Fibroblast of upper back skin (primary cell): ENCODE data around the gene EHMT2.

ENCODE experiments used
- DNase-seq: peaks from one replicate; pipeline ENCODE4 v3.0.0-alpha.2; 2013

EHMT2 gene

DNA sequence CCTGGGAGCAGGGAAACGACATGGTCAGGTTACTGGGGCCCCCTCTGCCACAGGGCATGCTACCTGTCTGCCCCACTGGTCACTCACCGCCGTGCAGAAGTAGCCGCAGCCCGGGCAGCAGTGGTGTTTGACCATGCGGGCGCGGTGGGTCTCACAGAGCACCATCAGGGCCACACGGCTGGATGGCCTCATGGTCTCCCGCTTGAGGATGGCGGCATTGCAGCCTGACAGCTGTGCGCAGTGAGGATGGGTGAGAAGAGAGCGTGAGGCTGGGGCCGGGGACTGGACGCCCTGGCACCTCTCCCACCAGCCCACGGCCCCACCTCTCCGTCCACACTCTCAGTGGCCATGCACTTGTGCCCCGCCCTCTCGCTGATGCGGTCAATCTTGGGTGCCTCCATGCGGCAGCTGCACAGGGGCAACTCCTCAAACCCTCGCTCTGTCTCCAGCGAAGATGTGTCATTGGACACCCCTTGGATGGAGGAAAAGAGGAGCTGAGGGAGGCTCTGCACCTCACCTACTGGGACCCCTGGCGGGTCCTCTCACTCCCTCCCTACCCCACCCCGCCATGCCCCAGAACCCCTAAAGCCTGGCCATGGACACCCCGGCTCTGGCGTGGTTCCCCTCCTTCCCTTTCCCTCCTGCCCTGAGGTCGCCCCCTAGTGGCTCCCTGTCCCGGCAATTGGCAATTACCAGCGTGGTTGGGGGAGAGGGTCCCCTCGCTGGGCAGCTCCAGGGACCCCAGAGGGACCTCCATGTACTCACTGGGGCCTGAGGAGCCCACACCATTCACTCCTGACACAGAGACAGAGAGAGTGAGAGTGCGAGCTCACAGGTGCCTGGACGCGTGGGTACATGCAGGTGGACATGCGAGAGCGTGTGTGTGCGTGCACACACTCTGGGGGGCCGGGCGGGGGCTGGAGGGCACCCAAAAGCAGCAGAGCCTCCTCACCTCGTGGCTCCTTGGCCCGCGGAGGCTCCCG lies 8.9 kb downstream of the EHMT2 start:
- no peak for DNase-seq

GRCh38 chr6:31887173-31888007 lies 10.1 kb downstream of the EHMT2 start:
- DNase-seq = no peak

- no peak for DNase-seq
These were observed 10.9 kb downstream of the EHMT2 start for GRCh38 chr6:31886541-31886991.

- no peak for DNase-seq
These were observed 12.9 kb downstream of the EHMT2 start for GRCh38 chr6:31884528-31885035.

GRCh38 chr6:31883676-31884075 lies 13.8 kb downstream of the EHMT2 start:
- no peak for DNase-seq

- peak; percentile 20 for DNase-seq
These were observed 15.2 kb downstream of the EHMT2 start for GRCh38 chr6:31882344-31882743.

DNA sequence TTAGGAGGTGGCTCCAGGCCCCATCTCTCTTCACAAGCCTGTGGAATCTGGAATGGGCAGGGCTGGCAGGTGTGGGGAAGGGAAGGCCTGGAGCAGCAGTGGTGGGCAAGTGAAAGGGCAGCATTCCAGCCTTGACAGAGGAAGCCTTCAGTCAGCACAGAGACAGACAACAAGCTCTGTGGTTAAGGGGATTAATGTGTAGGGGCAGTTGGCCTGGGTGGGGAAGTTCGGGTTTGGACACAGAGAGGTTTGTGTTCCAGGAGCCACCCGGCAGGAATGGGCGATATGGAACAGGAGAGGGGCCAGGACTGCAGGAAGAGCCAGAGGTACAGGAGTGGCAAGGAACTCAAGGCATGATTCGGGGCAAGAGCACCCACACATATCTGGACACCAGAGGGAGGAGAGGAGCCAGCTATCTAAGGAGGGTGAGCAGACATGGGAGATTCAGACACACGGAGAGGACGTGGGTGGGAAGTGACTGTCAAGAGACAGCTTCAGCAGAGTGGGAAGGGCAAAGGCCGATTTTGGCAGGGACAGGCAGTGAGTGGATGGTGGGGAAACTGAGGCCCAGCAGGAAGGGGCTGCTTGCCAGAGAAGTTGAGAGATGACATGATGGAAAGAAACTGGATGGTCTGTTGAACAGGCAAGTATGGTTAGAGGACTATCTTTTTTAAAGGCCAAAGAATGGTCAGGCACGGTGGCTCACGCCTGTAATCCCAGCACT lies 16.2 kb downstream of the EHMT2 start:
- DNase-seq = no peak

DNA sequence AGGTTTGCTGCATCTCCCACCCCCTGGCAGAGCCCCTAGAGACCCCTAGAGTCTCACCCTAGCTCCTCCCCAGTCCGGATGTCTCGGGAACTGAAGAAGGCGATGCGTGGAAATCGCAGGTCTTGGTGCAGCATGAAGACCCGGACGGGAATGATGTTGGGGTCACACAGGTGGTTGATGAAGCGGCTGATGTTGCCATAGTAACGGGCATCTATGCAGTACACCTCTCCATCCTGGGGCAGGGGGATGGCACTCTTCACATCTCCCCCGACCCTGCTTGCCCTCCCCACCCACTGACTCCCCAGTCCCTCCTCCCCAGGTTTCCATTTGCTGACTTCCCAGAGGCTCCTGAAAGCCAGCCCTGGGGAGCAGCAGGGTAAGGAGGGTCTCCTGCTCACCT lies 16.9 kb downstream of the EHMT2 start:
- no peak for DNase-seq

DNA sequence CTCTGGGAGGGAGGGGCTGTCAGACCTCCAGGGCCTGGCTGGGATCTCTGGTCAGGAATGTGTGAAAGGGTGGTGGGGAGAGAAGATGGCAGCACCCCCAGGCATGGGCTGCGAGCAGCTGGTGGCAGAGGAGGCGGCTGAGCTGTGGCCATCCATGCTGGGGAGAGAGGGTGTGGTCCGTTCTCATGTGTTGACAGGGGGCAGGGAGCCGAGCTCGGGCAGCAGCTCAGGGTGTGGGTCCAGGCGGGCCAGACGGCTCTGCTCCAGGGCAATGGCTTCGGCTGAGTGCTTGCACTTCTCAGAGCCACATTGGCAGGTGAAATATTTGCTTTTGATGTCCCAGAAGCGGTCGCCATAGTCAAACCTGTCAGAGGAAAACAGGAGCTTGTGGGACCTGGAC lies 17.6 kb downstream of the EHMT2 start:
- DNase-seq = no peak

DNA sequence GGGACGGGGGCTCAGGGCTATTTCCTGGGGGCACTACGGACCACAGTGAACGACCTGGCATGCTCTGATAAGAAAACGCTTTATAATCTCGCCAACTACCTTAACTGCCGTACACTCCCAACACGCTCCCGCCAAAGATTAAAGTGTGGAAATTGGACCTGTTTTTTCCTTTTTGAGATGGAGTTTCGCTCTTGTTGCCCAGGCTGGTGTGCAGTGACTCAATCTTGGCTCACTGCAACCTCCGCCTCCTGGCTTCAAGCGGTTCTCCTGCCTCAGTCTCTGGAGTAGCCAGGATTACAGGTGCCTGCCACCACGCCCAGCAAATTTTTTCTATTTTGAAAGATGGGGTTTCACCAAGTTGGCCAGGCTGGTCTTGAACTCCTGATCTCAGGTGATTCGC lies 18.4 kb downstream of the EHMT2 start:
- DNase-seq = no peak

GRCh38 chr6:31878726-31879125 lies 18.8 kb downstream of the EHMT2 start, which contains the start of gene SLC44A4:
Gene SLC44A4 (minus strand): TSS chr6:31878997. CDS start chr6:31878980, 17 bp downstream.
- DNase-seq = no peak

GRCh38 chr6:31878222-31878621 lies 19.3 kb downstream of the EHMT2 start:
- DNase-seq = no peak

GRCh38 chr6:31877651-31878161 lies 19.8 kb downstream of the EHMT2 start:
- no peak for DNase-seq

GRCh38 chr6:31877125-31877650 lies 20.3 kb downstream of the EHMT2 start:
- DNase-seq = no peak

- no peak for DNase-seq
These were observed 21.1 kb downstream of the EHMT2 start for GRCh38 chr6:31876357-31876756.

- no peak for DNase-seq
These were observed 21.6 kb downstream of the EHMT2 start for GRCh38 chr6:31875877-31876276.

DNA sequence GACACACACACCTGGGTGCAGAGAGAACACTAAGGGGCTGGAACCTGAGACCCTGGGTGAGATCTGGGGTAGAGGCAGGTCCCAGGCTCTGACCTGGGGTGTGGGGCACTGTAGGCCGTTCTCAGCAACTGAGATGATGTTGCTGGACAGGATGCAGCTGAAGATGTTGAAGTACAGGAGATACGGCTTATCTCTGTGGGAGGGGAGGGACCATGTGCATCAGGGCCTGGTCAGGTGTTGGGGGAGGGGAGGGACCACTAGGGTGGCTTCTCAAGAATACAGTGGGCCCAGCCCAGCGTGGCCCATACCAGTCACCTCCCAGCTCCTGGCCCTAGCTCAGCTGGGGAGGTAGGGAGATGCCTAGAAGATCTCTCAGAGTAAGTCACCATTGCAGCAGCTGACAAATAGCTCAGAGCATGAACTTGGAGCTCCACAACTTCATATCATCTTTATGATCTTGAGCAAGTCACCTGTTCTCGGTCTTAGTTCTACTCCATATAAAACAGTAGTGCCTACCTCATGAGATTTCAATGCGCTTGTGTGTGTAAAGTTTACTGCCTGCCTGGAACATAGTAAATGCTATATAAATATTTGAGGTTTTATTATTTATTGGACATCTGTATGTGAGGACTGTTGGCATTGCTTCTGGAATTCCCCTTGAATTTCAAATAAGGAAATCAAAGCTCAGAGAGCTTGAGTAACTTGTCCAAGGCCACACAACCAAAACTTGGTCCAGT lies 22.5 kb downstream of the EHMT2 start:
- DNase-seq = no peak

GRCh38 chr6:31874084-31874670 lies 23.3 kb downstream of the EHMT2 start:
- DNase-seq = no peak

DNA sequence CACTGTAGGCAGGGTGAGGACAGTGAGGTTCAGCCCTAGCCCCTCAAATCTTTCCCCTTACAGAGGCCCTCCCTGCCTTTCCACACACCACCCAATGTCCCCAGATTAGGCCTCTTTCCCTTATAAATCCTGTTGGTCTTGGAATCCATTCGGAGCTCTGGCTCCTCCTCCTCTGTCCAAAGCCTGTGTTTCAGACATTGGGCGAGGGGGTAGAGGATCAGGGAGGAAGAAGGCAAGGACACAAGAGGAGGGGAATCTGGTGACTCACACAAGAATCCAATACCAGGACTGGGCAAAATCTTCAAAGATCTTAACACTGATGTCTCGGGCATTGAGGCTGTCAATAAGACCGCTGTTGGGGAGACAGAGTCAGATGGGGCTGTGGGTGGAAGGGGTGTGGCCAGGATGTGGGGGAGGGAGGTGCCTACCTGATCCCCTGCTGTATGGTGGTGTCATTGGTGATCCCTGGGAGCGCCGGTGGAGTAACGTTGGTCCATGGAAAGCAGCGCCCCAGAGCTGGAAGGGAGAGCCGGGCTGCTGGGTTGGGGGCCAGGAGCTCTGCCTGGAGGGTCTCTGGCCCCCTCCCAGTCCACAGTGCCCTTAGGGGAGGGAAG lies 26.3 kb downstream of the EHMT2 start:
- peak; percentile 56 for DNase-seq

DNA sequence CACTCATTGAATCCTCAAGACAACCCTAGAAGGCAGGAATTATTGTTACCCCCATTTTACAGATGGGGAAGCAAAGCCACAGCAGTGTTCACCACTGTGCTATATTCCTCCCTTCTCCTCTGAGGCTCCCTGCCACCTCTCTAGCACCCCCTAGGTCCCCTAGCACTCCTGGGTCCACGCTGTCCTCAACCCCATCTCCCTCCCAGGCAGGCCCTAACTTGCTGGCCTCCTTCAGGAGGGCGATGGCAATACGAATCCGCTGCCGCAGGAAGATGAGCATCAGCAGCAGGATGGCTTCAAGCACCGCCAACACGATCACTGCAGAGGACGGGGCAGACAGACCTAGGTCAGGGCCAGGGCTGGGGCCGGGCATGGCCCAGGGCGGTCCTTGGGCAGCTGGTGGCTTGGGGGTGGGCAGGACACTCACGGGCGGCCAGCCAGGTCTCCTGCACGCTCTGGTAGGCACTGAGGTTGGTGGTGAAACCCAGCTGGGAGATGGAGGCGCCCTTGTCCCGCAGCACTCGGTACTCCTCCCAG lies 27.0 kb downstream of the EHMT2 start:
- DNase-seq = no peak
